Caco-2 (cell line): ENCODE data around the gene PLEKHG3. TPM values are rescaled to one million over a fixed set of nuclear protein-coding genes. Genes with fewer than 3 reads are reported as not detected.
A peak's percentile ranks its signal among the peaks of the same experiment; 100 is the strongest.
"Not testable (repeated sequence)": the region's sequence is repeated elsewhere in the genome, so short reads cannot be mapped to it uniquely, and the experiment has no call there.

Experiments
- BruUV-seq: library from RNA; stranded (reverse); fragments of 400-500 nt; replicated peaks from 2 replicates; lab custom pipeline; 2021; lab: Mats Ljungman, UMichigan
- CTCF ChIA-PET: fragments of 300-600 bp; sonication (Branson Sonifier 250); formaldehyde crosslinking; loops from one replicate; lab custom pipeline; 2022; ENCODE audit warnings: antibody characterized with exemption; lab: Charles Lee
- POLR2A ChIA-PET: fragments of 300-600 bp; sonication (Branson Sonifier 250); formaldehyde crosslinking; loops from one replicate; lab custom pipeline; 2022; ENCODE audit warnings: antibody characterized with exemption; lab: Charles Lee
- DNase-seq, 2 experiments: peaks; one replicate each; pipeline versions ENCODE4 v3.0.0 to v3.0.0-alpha.2; 2020 to 2022
- H3K27me3 ChIP-seq: replicated peaks from 2 replicates; pipeline ENCODE4 v1.6.0; 2011; ENCODE audit warnings: low read length; ENCODE audit not compliant: control insufficient read depth, insufficient read depth
- H3K36me3 ChIP-seq: 2 replicates; pipeline ENCODE4 v1.5.1; 2011; ENCODE audit warnings: low read length; ENCODE audit not compliant: control insufficient read depth, insufficient read depth
- H3K4me1 ChIP-seq: fragments of 250-450 bp; sonication (Bioruptor Pico); 2 replicates; pipeline ENCODE4 v1.5.1; 2020; ENCODE audit warnings: mild to moderate bottlenecking
- H3K4me3 ChIP-seq: 2 replicates; pipeline ENCODE4 v1.5.1; 2011; ENCODE audit warnings: low read depth, mild to moderate bottlenecking, control low read depth, low read length
- H3K9me3 ChIP-seq: fragments of 250-450 bp; sonication (Bioruptor Pico); 2 replicates; pipeline ENCODE4 v1.5.1; 2020; ENCODE audit warnings: mild to moderate bottlenecking, moderate library complexity
- H3K27ac Mint-ChIP-seq: one replicate; pipeline ENCODE4 v1.8.0; 2022; ENCODE audit warnings: mixed read lengths; ENCODE audit not compliant: unreplicated experiment
- H3K27me3 Mint-ChIP-seq: one replicate; pipeline ENCODE4 v1.8.0; 2022; ENCODE audit warnings: mixed read lengths; ENCODE audit not compliant: insufficient read depth, unreplicated experiment
- H3K36me3 Mint-ChIP-seq: one replicate; pipeline ENCODE4 v1.8.0; 2022; ENCODE audit warnings: mild to moderate bottlenecking, mixed read lengths; ENCODE audit not compliant: insufficient read depth, unreplicated experiment
- H3K4me1 Mint-ChIP-seq: one replicate; pipeline ENCODE4 v1.8.0; 2022; ENCODE audit warnings: low read depth, mixed read lengths; ENCODE audit not compliant: unreplicated experiment
- H3K4me3 Mint-ChIP-seq: one replicate; pipeline ENCODE4 v1.8.0; 2022; ENCODE audit warnings: mild to moderate bottlenecking, moderate library complexity, mixed read lengths; ENCODE audit not compliant: unreplicated experiment
- H3K9me3 Mint-ChIP-seq: one replicate; pipeline ENCODE4 v1.8.0; 2022; ENCODE audit warnings: mixed read lengths; ENCODE audit not compliant: unreplicated experiment
- CTCF ChIP-seq, 2 experiments: fragments of 200-600 bp in 1 of 2; IDR thresholded peaks; 1 replicate in 1 of 2; 2 replicates in 1 of 2; pipeline versions ENCODE4 v1.5.1 to v1.8.0; 2011 to 2022; ENCODE audit warnings: antibody characterized with exemption in 1 of 2, control low read depth in 1 of 2, inconsistent platforms in 1 of 2, low read depth in 1 of 2, low read length in 1 of 2, mild to moderate bottlenecking in 1 of 2, moderate library complexity in 1 of 2; ENCODE audit not compliant: insufficient read depth in 1 of 2, severe bottlenecking in 1 of 2, unreplicated experiment in 1 of 2
- intact Hi-C: fragments of 100-400 bp; cut with micrococcal nuclease; formaldehyde crosslinking; loops from one replicate; pipeline ENCODE4 v1.10.0; 2022; ENCODE audit not compliant: unreplicated experiment
- total RNA-seq: library from RNA; stranded (reverse); gene quantifications from 2 replicates; pipeline ENCODE4 v1.2.3, GENCODE V29; 2022

The PLEKHG3 gene
- total RNA-seq, 1 experiment from 2014 or later, result 85.9 TPM

GRCh38 chr14:64658201-64658600 lies 46.0 kb upstream of the PLEKHG3 start:
- Histone ChIP-seq H3K36me3 (no peaks in the 10 kb centered on the region), H3K4me3 (no peak overlapping the region), H3K9me3 (peaks cover 5% of the 10 kb centered on the region; the same call in 1 of the 2 replicates), H3K27me3 (no peaks in the 10 kb centered on the region), H3K4me1 (peaks cover 23% of the 10 kb centered on the region)
- TF ChIP-seq CTCF (IDR thresholded peaks at IDR 0.05; ENCODE audit: insufficient read depth in 1 of 2, low read depth in 1 of 2, low read length in 1 of 2, severe bottlenecking in 1 of 2, unreplicated experiment in 1 of 2), result no peak
- H3K4me3 Mint-ChIP-seq, result no peak overlapping the region
- intact Hi-C loops, result no loop called here
- CTCF ChIA-PET, result no interaction called here
- peaks cover 29% of the 10 kb centered on the region for H3K4me1 Mint-ChIP-seq
- H3K27me3 Mint-ChIP-seq, result no peaks in the 10 kb centered on the region
- H3K36me3 Mint-ChIP-seq, result no peaks in the 10 kb centered on the region
- POLR2A ChIA-PET, result no interaction called here
- DNase-seq, result no peak
- H3K9me3 Mint-ChIP-seq, result no peaks in the 10 kb centered on the region
- H3K27ac Mint-ChIP-seq, result no peak overlapping the region
- BruUV-seq, result no TSS peak

DNA sequence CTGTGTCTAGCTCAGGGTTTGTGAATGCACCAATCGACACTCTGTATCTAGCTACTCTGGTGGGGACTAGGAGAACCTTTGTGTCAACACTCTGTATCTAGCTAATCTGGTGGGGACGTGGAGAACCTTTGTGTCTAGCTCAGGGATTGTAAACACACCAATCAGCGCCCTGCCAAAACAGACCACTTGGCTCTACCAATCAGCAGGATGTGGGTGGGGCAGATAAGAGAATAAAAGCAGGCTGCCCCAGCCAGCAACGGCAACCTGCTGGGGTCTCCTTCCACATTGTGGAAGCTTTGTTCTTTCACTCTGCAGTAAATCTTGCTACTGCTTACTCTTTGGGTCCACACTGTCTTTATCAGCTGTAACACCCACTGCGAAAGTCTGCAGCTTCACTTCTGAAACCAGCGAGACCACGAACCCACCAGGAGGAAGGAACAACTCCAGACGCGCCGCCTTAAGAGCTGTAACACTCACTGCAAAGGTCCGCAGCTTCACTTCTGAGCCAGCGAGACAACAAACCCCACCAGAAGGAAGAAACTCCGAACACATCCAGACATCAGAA lies 45.4 kb upstream of the PLEKHG3 start:
- H3K36me3 Mint-ChIP-seq, H3K27ac Mint-ChIP-seq, H3K9me3 Mint-ChIP-seq, H3K4me3 ChIP-seq, H3K27me3 ChIP-seq, CTCF ChIA-PET, H3K27me3 Mint-ChIP-seq, intact Hi-C loops, H3K36me3 ChIP-seq, BruUV-seq, DNase-seq, H3K4me3 Mint-ChIP-seq, POLR2A ChIA-PET, H3K9me3 ChIP-seq: not testable (repeated sequence)
- peaks cover 31% of the 10 kb centered on the region for H3K4me1 Mint-ChIP-seq
- H3K4me1 ChIP-seq, result peaks cover 24% of the 10 kb centered on the region

DNA sequence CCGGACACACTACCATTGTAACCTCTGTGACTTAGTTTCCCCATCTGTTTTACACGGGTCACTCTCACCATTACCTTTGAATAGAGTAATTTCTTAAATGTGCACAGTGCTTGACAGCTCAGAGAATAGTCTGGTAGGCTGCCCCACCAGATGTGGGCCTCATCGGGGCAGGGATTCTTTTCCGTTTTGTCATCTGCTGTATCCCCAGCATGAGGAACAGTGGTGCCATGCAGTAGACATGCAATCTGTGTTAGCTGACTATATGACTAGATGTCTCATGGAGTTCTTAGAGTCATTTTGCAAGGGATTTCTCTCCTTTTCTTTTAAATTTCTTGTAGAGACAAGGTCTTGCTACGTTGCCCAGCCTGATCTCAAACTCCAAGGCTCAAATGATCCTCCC lies 44.9 kb upstream of the PLEKHG3 start:
- Histone ChIP-seq H3K36me3 (no peaks in the 10 kb centered on the region), H3K4me3 (no peak overlapping the region), H3K4me1 (peaks cover 18% of the 10 kb centered on the region), H3K27me3 (no peaks in the 10 kb centered on the region), H3K9me3 (peaks cover 5% of the 10 kb centered on the region; the same call in 1 of the 2 replicates)
- TF ChIP-seq CTCF (IDR thresholded peaks at IDR 0.05; ENCODE audit: insufficient read depth in 1 of 2, low read depth in 1 of 2, low read length in 1 of 2, severe bottlenecking in 1 of 2, unreplicated experiment in 1 of 2), result no peak
- no peaks in the 10 kb centered on the region for H3K27me3 Mint-ChIP-seq
- intact Hi-C loops, result no loop called here
- DNase-seq, result no peak
- H3K27ac Mint-ChIP-seq, result no peak overlapping the region
- no peaks in the 10 kb centered on the region for H3K36me3 Mint-ChIP-seq
- CTCF ChIA-PET, result no interaction called here
- H3K4me1 Mint-ChIP-seq, result peaks cover 25% of the 10 kb centered on the region
- no peaks in the 10 kb centered on the region for H3K9me3 Mint-ChIP-seq
- no peak overlapping the region for H3K4me3 Mint-ChIP-seq
- BruUV-seq, result TSS peak; percentile 81
- POLR2A ChIA-PET, result no interaction called here
